Measurements from ENCODE around the gene SOX1.

Gene SOX1

DNA sequence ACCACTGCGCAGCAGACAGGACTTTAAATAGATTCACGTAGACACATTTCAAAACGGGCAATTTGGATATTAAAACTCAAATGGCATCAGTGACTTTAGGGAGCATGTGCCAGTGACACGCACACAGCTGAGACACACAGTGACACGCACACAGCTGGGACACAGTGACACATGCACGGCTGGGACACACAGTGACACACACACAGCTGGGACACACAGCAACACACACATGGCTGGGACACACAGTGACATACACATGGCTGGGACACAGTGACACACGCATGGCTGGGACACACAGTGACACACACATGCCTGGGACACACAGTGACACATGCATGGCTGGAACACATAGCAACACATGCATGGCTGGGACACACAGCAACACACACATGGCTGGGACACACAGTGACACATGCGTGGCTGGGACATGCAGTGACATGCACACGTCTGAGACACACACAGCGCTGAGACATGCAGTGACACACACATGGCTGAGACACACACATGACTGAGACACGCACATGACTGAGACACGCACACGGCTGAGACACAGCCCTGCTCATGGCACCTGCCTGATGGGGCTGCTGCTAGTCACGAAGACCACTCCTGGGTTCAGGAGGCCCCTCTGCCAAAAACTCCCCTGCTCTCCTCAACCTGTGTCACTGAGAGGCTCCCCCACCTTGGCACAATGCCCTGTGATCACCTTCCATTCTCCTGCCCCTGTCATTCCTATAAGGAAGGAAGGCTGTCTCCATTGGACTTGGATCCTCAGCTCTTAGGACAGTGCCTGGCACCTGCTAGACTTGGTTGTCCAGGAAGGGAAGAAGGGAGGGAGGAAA lies 52.5 kb downstream of the SOX1 start:
- no peak overlapping the region for H3K27ac ChIP-seq

DNA sequence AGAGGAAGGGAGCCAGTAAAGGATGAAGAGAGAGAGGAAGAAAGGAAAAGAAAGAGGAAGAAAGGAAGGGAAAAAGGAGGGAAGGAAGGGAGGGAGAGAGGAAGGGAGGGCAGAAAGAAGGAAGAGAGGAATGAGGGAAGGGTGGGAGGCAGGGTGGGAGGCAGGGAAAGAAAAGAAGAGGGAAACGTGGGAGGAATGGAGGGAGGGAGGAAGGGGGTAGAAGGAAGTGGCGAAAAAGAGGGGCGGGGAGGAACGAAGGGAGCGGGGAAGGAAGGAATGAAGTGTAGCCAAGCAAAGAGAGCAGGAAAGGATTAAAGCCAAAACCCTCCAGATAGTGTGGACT lies 53.1 kb downstream of the SOX1 start:
- Histone ChIP-seq H3K27ac (no peak overlapping the region), H3K4me3 (no peak overlapping the region)

More for the DNA sequence above, 52.5 kb downstream of the SOX1 start:
- no peak overlapping the region for H3K4me3 ChIP-seq

Measured in skin epidermis (tissue), 12 donors.